Astrocyte (in vitro differentiated cells and primary cell): ENCODE data around the gene PTPN4. TPM values are rescaled to one million over a fixed set of nuclear protein-coding genes. Genes with fewer than 3 reads are reported as not detected.

Experiments
- DNase-seq: peaks from one replicate; pipeline ENCODE4 v3.0.0-alpha.2; 2010; ENCODE audit warnings: low read depth
- FAIRE-seq: peaks from 2 replicates; lab custom pipeline; 2011; peaks lifted over from hg19 to GRCh38; lab: Jason Lieb, UNC
- H2AFZ ChIP-seq: 2 replicates; pipeline ENCODE4 v1.6.0; 2012; ENCODE audit warnings: low read depth, low read length, inconsistent platforms
- H3K27ac ChIP-seq: 2 replicates; pipeline ENCODE4 v1.5.1; 2011; ENCODE audit warnings: low read depth, low read length, inconsistent platforms
- H3K27me3 ChIP-seq: 2 replicates; pipeline ENCODE4 v1.6.0; 2011; ENCODE audit warnings: low read length, inconsistent platforms; ENCODE audit not compliant: insufficient read depth
- H3K36me3 ChIP-seq: 2 replicates; pipeline ENCODE4 v1.5.1; 2011; ENCODE audit warnings: low read length, inconsistent platforms; ENCODE audit not compliant: insufficient read depth
- H3K4me1 ChIP-seq: 2 replicates; pipeline ENCODE4 v1.5.1; 2011; ENCODE audit warnings: low read length, inconsistent platforms; ENCODE audit not compliant: insufficient read depth
- H3K4me2 ChIP-seq: 2 replicates; pipeline ENCODE4 v1.6.0; 2012; ENCODE audit warnings: low read length, inconsistent platforms
- H3K4me3 ChIP-seq: 2 replicates; pipeline ENCODE4 v1.5.1; 2011; ENCODE audit warnings: low read depth, mild to moderate bottlenecking, low read length, inconsistent platforms; ENCODE audit not compliant: insufficient read depth
- H3K79me2 ChIP-seq: 2 replicates; pipeline ENCODE4 v1.6.0; 2012; ENCODE audit warnings: mild to moderate bottlenecking, low read length, inconsistent platforms; ENCODE audit not compliant: insufficient read depth
- H3K9ac ChIP-seq: 2 replicates; pipeline ENCODE4 v1.6.0; 2012; ENCODE audit warnings: mild to moderate bottlenecking, low read length, inconsistent platforms
- H3K9me3 ChIP-seq: 2 replicates; pipeline ENCODE4 v1.5.1; 2012; ENCODE audit warnings: low read depth, mild to moderate bottlenecking, low read length, inconsistent platforms; ENCODE audit not compliant: insufficient read depth
- H4K20me1 ChIP-seq: 2 replicates; pipeline ENCODE4 v1.6.0; 2012; ENCODE audit warnings: low read length, inconsistent platforms; ENCODE audit not compliant: insufficient read depth
- H3K27ac Mint-ChIP-seq: one replicate; pipeline ENCODE4 v1.8.0; 2021; ENCODE audit warnings: mild to moderate bottlenecking, mixed read lengths; ENCODE audit not compliant: unreplicated experiment
- H3K27me3 Mint-ChIP-seq: one replicate; pipeline ENCODE4 v1.8.0; 2021; ENCODE audit warnings: low read depth, mixed read lengths; ENCODE audit not compliant: unreplicated experiment
- H3K36me3 Mint-ChIP-seq: one replicate; pipeline ENCODE4 v1.8.0; 2021; ENCODE audit warnings: low read depth, mixed read lengths; ENCODE audit not compliant: unreplicated experiment
- H3K4me1 Mint-ChIP-seq: one replicate; pipeline ENCODE4 v1.8.0; 2021; ENCODE audit warnings: low read depth, mixed read lengths; ENCODE audit not compliant: unreplicated experiment
- H3K4me3 Mint-ChIP-seq: one replicate; pipeline ENCODE4 v1.8.0; 2021; ENCODE audit warnings: mild to moderate bottlenecking, moderate library complexity, mixed read lengths; ENCODE audit not compliant: unreplicated experiment
- H3K9me3 Mint-ChIP-seq: one replicate; pipeline ENCODE4 v1.8.0; 2021; ENCODE audit warnings: mild to moderate bottlenecking, mixed read lengths; ENCODE audit not compliant: unreplicated experiment
- CTCF ChIP-seq: IDR thresholded peaks from 2 replicates; pipeline ENCODE4 v1.5.1; 2011; ENCODE audit warnings: low read depth, mild to moderate bottlenecking, inconsistent platforms, low read length, moderate library complexity; ENCODE audit not compliant: insufficient read depth
- EZH2 ChIP-seq: IDR thresholded peaks from 2 replicates; pipeline ENCODE4 v1.6.1; 2012; ENCODE audit warnings: mild to moderate bottlenecking, low read length, inconsistent platforms; ENCODE audit not compliant: insufficient read depth
- total RNA-seq: library from RNA; stranded (reverse); gene quantifications from 2 replicates; pipeline ENCODE4 v1.2.1, GENCODE V29; 2021

The PTPN4 gene
- total RNA-seq, 1 donor from 2014 or later: 38.2 TPM

GRCh38 chr2:119981896-119982295 lies 222.2 kb downstream of the PTPN4 start:
- no peak overlapping the region for H3K4me3 Mint-ChIP-seq
- FAIRE-seq (no peak), DNase-seq (no peak)
- H3K27me3 Mint-ChIP-seq: no peaks in the 10 kb centered on the region
- peaks cover 4% of the 10 kb centered on the region for H3K36me3 Mint-ChIP-seq
- Histone ChIP-seq H3K9me3 (no peaks in the 10 kb centered on the region), H3K9ac (no peak overlapping the region), H3K4me2 (no peak overlapping the region), H3K27me3 (no peaks in the 10 kb centered on the region), H4K20me1 (no peaks in the 10 kb centered on the region), H3K4me3 (no peak overlapping the region), H3K79me2 (no peaks in the 10 kb centered on the region), H2AFZ (no peak overlapping the region), H3K36me3 (no peaks in the 10 kb centered on the region), H3K4me1 (no peaks in the 10 kb centered on the region), H3K27ac (no peak overlapping the region)
- H3K27ac Mint-ChIP-seq: no peak overlapping the region
- TF ChIP-seq EZH2 (no peak), CTCF (no peak)
- no peaks in the 10 kb centered on the region for H3K4me1 Mint-ChIP-seq
- no peaks in the 10 kb centered on the region for H3K9me3 Mint-ChIP-seq

GRCh38 chr2:119982506-119982905 lies 222.8 kb downstream of the PTPN4 start:
- H3K27ac ChIP-seq: no peak overlapping the region
- no peak overlapping the region for H2AFZ ChIP-seq
- H3K9me3 ChIP-seq: no peaks in the 10 kb centered on the region
- no peak overlapping the region for H3K4me2 ChIP-seq
- no peaks in the 10 kb centered on the region for H3K27me3 Mint-ChIP-seq
- DNase-seq: no peak
- H3K79me2 ChIP-seq: no peaks in the 10 kb centered on the region
- H3K27me3 ChIP-seq: no peaks in the 10 kb centered on the region
- peaks cover 4% of the 10 kb centered on the region for H3K36me3 Mint-ChIP-seq
- H4K20me1 ChIP-seq: no peaks in the 10 kb centered on the region
- H3K4me1 Mint-ChIP-seq: no peaks in the 10 kb centered on the region
- no peaks in the 10 kb centered on the region for H3K9me3 Mint-ChIP-seq
- no peaks in the 10 kb centered on the region for H3K4me1 ChIP-seq
- H3K4me3 ChIP-seq: no peak overlapping the region
- no peak overlapping the region for H3K27ac Mint-ChIP-seq
- H3K4me3 Mint-ChIP-seq: no peak overlapping the region
- FAIRE-seq: no peak
- TF ChIP-seq CTCF: no peak
- no peak for TF ChIP-seq EZH2
- no peaks in the 10 kb centered on the region for H3K36me3 ChIP-seq
- no peak overlapping the region for H3K9ac ChIP-seq

GRCh38 chr2:119983108-119983507 lies 223.4 kb downstream of the PTPN4 start:
- Histone ChIP-seq H2AFZ (no peak overlapping the region), H3K4me3 (no peak overlapping the region), H4K20me1 (no peaks in the 10 kb centered on the region), H3K27me3 (no peaks in the 10 kb centered on the region), H3K4me2 (no peak overlapping the region), H3K36me3 (no peaks in the 10 kb centered on the region), H3K79me2 (no peaks in the 10 kb centered on the region), H3K27ac (no peak overlapping the region), H3K9me3 (no peaks in the 10 kb centered on the region), H3K9ac (no peak overlapping the region), H3K4me1 (no peaks in the 10 kb centered on the region)
- FAIRE-seq (no peak), DNase-seq (no peak)
- H3K4me1 Mint-ChIP-seq: no peaks in the 10 kb centered on the region
- no peaks in the 10 kb centered on the region for H3K27me3 Mint-ChIP-seq
- H3K9me3 Mint-ChIP-seq: peaks cover 4% of the 10 kb centered on the region
- TF ChIP-seq EZH2 (no peak), CTCF (no peak)
- no peak overlapping the region for H3K27ac Mint-ChIP-seq
- peaks cover 4% of the 10 kb centered on the region for H3K36me3 Mint-ChIP-seq
- no peak overlapping the region for H3K4me3 Mint-ChIP-seq
